ENCODE results near the gene PPP1R1C.

DNA sequence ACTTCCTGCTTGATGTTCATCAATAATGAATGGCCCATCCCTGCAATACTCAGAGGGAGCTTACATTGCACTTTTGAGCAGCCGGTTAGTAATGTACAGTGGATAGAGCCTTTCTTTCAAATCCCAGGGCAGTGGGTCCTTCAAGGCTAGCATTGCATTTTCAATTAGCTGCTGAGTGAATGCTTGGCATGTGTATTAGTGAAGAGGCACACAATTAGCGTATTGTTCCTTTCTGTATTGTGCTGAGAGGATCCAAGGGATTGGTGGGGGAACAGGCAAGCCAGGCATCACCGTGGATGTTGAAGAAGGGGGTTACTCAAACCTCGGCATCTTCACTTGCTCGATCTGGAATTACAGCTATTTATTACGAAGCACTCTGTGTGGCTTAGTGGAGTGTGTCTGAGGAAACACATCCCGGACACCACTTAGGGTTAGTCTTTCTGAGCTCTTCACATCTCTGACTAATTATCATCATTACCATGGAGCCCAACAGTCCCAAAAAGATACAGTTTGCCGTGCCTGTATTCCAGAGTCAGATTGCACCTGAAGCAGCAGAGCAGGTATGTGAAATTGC is at the start of gene PPP1R1C:
- TF ChIP-seq, protein P1, sequence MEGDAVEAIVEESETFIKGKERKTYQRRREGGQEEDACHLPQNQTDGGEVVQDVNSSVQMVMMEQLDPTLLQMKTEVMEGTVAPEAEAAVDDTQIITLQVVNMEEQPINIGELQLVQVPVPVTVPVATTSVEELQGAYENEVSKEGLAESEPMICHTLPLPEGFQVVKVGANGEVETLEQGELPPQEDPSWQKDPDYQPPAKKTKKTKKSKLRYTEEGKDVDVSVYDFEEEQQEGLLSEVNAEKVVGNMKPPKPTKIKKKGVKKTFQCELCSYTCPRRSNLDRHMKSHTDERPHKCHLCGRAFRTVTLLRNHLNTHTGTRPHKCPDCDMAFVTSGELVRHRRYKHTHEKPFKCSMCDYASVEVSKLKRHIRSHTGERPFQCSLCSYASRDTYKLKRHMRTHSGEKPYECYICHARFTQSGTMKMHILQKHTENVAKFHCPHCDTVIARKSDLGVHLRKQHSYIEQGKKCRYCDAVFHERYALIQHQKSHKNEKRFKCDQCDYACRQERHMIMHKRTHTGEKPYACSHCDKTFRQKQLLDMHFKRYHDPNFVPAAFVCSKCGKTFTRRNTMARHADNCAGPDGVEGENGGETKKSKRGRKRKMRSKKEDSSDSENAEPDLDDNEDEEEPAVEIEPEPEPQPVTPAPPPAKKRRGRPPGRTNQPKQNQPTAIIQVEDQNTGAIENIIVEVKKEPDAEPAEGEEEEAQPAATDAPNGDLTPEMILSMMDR (IDR thresholded peaks at IDR 0.05), result no peak
- TF ChIP-seq POLR2A (IDR thresholded peaks at IDR 0.05), result no peak
